Stimulated activated CD8-positive, alpha-beta memory T cell treated with anti-CD3 and anti-CD28 coated beads, Interleukin-2, amount 100 ng/mL, for 48 hours (primary cell): ENCODE measurements around the gene CNTN1.

Experiments
- DNase-seq, 2 donors: peaks; one replicate each; pipeline ENCODE4 v3.0.0-alpha.2; 2020; ENCODE audit warnings: low read depth in 2 of 2

Gene CNTN1

DNA sequence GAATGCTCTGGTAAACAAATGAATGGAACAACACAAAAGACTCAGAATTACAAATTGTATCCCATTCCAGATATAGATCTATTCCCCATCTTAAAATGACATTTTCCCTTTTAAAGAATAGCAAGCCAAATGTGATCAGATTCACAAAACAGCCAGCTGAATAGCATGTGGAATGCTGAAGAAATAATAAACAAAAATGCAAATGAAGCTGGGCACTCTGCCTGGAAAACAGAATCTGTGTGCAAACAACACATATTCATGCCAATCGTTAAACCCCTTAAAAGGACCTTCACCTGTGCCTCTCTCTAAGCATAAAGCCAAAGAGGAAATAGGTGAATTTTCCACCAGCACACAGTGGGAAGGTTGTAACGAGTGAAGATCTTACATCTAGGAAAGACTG is 428.0 kb downstream of the CNTN1 start:
- DNase-seq: no peak

DNA sequence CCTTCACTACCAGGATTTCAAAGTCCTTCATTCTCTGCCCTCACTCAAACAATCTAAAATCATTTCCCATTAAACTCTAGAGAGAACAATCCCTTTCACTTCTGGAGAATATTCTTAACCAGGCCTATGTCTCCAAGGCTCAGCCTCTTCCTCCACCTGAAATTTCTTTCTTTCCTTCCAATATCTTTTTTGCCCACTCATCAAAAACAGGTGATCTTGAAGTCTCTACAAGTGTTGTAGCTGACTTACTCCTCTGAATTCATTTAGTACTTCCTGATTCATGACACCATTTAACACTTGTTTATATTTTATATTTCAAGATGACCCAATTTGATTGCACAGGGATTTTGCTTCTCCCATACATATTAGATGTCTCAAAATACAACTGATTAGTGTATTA is 429.1 kb downstream of the CNTN1 start:
- no peak for DNase-seq
